Measurements from ENCODE around the gene ANKRD31. TPM values are rescaled to one million over a fixed set of nuclear protein-coding genes. Genes with fewer than 3 reads are reported as not detected.
"Not testable (repeated sequence)": the region's sequence is repeated elsewhere in the genome, so short reads cannot be mapped to it uniquely, and the experiment has no call there.

Gene ANKRD31
- total RNA-seq, 1 donor from 2014 or later: not detected

DNA sequence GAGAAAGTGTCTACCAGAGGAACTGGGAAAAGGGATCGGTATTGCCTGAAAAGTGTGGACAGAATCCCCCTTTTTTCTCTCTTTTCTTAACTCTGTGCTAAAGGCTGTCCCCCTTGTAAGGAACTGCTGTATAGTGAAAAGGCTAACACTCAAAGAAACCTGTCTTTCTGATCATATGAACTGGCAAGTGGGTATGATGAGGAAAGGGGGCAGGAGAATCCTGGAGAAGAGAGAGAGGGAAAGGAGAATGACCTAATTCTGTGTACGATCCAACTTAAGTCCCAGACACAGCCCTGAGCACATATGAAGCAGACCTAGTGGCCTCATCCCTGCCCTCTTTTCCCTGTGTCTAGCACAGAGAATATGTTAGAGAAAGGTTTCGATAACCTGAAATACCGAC lies 967 bp downstream of the ANKRD31 start:
- DNase-seq (ENCODE audit: low read depth in 2 of 2): no peak

DNA sequence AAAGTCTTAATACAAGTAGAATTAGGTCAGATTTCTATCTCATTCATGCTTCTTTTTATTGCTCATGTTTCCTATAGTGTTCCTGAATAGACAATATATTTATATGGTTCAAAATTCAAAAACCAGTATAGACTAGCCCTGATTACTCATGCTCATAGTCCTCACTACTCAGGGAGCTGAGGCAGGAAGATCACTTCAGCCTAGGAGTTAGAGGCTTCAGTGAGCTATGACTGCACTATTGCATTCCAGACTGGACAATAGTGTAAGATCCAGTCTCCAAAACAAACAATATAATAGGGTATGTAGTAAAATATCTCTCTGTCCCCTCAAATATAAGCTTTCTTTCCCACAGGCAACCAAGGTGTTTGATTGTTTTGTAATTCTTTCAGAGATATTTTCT lies 2.4 kb downstream of the ANKRD31 start:
- no peak for DNase-seq (ENCODE audit: low read depth in 2 of 2)

DNA sequence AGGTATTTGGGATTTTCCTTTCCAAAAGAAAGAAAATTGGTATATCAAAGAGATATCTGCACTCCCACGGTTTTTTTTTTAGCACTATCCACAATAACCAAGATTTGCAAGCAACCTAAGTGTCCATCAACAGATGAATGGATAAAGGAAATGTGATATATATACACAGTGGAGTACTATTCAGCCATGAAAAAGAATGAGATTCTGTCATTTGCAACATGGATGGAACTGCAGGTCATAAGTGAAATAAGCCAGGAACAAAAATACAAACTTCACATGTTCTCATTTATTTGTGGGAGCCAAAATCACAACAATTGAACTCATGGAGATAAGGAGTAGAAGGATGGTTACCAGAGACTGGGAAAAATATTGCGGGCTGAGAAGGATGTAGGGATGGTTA lies 9.8 kb downstream of the ANKRD31 start:
- no peak for DNase-seq (ENCODE audit: low read depth in 2 of 2)

DNA sequence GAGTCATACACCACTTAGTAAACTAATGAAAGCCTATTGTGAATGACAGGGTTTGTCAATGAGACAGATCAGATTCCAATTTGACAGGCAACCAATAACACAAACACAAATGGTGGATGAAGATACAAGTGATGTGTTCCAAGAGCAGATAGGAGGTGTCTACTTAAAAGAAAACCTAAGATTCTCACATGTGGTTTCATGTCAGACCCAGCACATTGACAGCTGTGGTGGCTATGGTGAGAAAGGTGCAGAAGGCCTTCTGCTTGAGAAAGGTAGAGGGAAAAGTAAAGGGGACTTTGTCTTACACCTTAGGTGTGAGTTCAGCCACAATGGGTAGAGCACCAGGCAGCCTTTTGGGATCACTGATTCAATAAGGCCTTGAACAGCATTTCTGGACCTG lies 11.2 kb downstream of the ANKRD31 start:
- DNase-seq (ENCODE audit: low read depth in 2 of 2): no peak

DNA sequence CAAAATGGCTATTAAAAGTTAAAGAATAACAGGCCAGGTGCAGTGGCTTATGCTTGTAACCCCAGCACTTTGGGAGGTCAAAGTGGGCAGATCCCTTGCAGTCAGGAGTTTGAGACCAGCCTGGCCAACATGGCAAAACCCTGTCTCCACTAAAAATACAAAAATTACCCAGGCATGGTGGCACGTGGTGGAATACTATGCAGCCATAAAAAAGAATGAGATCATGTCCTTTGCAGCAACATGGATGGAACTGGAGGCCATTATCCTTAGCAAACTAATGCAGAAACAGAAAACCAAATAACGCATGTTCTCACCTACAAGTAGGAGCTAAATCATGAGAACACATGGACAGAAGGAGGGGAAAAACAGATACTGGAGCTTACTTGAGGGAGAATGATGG lies 15.9 kb downstream of the ANKRD31 start:
- not testable (repeated sequence) for DNase-seq (ENCODE audit: low read depth in 2 of 2)

DNA sequence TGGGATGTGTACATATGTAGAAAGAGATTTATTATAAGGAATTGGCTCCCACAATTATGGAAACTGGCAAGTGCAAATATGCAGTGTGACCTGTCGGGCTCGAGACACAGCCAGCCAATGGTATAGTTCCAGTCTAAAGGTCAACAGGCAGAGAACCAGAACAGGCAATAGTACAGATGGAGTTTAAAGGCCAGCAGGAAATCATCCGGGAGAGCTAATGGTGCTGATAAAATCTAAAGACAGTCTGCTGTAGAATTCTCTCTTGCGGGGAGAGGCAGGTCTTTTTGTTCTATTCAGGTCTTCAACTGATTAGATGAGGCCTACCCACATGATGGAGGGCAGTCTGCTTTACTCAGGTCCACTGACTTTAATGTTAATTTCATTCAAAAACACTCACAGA lies 21.8 kb downstream of the ANKRD31 start:
- DNase-seq (ENCODE audit: low read depth in 2 of 2): no peak

DNA sequence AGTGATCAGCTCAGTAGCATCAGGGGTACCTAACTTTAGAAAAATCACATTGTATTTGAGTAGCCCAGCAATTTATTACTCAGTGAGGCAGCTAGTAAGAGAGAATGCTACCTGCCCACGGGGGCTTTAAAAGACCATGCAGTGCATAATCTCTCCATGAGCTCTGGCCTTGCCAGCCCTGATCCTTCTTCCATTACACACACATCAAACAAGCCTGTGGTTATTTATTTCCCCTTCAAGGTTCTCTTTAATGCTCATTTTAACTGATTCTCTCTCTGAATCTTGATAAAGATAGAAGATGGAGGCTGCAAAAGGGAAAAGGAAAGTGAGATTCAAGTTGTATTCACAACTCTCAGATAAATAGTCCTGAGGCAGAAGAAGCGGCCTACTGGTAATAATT lies 22.3 kb downstream of the ANKRD31 start:
- no peak for DNase-seq (ENCODE audit: low read depth in 2 of 2)

DNA sequence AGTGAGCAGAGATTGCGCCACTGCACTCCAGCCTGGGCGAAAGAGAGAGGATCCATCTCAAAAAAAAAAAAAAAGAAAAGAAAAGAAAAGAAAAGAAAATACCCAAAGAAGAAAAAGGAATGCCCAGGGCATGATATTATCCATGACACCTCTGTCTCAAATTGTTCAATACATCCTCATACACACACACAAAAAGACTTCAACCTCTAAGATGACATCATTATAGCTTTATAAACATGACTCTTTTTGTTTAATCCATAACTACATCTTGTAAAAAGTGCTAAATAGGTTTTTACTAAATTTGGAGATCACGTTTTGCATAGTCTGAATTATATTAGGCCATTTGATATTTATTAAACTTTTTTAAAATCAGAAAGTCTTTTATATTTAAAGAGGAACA lies 33.1 kb downstream of the ANKRD31 start:
- no peak for DNase-seq (ENCODE audit: low read depth in 2 of 2)

DNA sequence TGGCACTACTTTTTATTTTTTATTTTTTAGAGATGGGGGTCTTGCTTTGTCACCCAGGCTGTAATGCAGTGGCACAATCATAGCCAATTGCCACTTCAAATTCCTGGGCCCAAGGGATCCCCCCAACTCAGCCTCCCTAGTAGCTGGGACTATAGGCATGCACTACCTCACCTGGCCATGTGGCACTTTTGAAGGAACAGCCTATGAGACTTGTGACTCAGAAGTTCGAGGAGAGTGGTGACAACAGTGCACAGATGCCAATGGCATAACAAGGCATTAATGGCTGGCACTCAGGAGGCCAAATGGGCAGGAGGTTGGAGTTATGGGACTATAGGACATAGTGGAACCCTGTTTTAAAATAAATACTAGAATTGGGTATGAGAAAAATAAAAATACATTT lies 33.7 kb downstream of the ANKRD31 start:
- no peak for DNase-seq (ENCODE audit: low read depth in 2 of 2)

DNA sequence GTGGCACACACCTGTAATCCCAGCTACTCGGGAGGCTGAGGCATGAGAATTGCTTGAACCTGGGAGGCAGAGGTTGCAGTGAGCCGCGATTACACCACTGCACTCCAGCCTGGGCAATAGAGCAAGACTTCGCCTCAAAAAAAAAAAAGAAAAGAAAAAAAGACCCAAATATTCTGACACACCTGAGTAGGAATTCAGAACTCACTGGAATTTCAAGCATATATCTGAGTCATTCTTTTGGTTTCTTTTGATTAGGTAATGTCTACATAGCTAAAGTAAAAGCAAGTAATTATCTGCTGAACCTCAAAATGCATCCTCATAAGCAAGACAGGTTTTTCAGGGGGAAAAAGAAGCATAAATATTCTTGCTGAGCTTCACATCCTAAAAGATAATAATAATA lies 35.9 kb downstream of the ANKRD31 start:
- DNase-seq (ENCODE audit: low read depth in 2 of 2): no peak

DNA sequence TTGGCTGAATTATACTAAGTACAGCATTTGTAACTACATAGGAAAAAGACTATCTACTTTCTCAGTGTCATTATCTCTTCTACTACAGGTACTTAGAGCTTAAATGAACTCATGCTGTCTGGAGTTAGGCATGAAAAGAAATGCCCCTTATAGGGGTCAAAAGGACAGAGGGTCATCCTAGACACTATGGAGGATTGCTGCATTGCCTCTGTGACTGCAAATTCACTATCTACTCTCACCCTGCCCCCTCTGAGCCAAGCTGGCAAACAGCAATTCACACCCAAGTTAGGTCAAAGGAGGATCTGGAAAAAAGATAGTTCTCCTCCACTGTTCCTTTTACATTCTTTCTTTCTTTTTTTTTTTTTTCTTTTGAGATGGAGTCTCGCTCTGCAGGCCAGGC lies 36.7 kb downstream of the ANKRD31 start:
- no peak for DNase-seq (ENCODE audit: low read depth in 2 of 2)

DNA sequence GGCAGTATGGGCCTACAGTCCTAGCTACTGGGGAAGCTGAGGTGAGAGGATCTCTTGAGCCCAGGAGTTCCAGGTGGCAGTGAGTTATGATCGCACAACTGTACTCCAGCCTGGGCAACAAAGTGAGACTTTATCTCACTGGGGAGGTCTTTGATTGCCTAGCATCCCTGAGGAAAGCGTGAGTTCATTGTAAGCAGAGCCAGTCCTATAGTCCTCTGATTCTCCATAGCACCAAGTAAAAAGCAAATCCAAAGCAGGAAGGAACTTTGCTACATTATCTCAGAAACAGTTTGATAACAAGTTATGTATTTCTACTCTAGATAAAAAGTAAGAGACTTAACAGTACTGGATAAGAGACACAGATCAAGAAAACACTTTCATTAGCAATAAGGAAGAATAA lies 37.6 kb downstream of the ANKRD31 start:
- DNase-seq (ENCODE audit: low read depth in 2 of 2): no peak

DNA sequence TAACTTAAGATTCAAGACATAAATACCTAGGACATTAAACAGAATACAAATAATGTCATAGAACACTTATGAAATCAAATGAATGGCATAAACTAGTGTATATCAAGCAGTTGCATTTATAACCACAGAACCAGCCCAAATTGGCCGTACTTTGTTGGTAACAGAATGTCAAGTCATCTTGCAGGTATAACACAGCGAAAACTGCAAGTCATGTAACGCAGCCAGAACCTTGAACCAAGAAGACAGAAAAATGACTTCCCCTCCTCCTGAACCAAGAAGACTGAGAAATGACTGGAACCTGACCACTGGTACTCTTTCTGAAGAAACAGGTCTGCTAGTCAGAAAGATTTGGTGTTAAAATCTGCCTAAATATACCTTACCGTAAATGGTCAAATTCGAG lies 38.9 kb downstream of the ANKRD31 start:
- no peak for DNase-seq (ENCODE audit: low read depth in 2 of 2)

DNA sequence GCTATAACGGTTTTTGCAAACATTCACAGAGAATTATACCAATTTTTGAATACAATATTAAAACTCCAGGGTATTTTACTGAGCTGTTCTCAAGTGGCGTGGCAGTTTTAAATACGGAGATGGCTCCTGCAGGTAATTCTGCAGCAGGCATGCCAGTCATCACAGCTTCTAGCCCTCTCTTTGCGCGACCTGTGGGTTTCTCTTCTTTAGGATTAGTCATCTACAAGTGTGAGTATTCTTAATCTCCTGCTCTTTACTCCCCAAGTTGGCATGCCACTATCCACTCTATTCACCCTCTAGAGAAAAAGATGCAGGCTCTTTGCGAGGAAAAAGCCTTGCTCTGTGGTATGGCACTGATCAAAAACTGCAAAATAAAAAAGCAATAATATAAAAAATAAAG lies 43.9 kb downstream of the ANKRD31 start:
- no peak for DNase-seq (ENCODE audit: low read depth in 2 of 2)

DNA sequence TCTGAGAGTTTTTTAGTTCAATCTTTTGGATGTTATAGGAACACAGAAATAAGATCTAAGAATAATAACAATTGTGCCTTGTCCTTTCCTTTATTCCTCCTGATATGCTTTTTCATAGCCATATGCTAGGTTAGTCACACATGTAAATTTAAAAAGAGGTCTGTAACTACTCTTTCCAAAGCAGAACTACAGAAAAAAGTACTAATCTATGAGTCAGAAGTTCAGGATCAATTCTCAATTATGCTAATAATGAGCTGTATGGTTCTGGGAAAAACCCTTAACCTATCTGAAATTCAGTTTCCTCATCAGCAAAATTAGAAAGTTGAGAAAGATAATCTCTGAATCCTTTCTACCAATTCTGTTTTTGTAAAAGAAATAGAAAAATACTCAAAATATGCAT lies 44.4 kb downstream of the ANKRD31 start:
- DNase-seq (ENCODE audit: low read depth in 2 of 2): no peak

DNA sequence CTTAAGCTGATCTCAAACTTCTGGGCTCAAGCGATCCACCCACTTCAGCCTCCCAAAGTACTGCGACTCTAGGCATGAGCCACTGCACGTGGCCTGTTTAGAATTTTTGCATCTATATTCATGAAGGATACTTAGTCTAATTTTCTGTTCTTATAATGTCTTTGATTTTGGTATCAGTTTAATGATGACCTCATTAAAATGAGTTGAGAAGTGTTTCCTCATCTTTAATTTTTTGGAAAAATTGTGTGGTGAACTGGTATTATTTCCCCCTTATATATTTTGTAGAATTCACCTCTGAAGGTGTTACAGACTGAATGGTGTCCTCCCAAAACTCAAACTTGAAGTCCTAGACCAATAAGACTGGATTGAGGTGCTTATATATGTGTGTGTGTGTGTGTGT lies 46.5 kb downstream of the ANKRD31 start:
- DNase-seq (ENCODE audit: low read depth in 2 of 2): no peak

DNA sequence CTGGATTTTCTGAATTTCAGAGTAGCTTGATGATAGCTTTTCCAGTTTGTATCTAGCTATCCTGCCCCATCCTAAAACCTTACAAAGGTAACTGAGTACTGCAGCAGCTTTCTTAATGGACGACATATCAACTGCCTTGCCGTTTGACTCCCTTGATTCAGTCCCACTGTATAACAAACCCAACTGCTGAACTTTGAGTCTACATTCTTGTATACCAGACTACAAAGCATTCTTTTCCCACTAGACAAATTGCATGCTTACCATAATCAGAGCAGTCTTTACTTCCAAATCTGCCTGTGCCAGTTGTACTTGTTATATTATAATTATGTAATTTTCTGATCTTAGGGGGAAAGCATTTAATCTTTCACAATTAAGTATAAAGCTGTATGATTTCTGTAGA lies 47.3 kb downstream of the ANKRD31 start:
- no peak for DNase-seq (ENCODE audit: low read depth in 2 of 2)

DNA sequence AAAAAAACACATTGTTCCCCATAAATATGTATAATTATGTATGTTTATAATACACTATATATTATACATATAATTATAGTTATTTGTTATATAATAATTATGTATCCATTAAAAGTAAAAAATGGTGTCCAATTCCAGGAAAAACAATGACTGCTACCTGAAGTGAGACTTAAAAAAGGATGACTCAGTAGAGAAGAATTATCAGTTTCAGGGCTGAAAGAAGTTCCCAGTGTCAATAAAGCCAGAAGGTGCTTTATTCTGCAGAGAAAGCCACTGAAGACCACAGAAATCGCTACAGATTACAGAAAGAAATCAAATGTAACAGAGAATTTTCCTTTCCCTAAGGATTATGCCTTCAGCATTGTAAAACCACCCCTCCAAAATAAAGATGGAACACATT lies 50.9 kb downstream of the ANKRD31 start:
- DNase-seq (ENCODE audit: low read depth in 2 of 2): no peak

DNA sequence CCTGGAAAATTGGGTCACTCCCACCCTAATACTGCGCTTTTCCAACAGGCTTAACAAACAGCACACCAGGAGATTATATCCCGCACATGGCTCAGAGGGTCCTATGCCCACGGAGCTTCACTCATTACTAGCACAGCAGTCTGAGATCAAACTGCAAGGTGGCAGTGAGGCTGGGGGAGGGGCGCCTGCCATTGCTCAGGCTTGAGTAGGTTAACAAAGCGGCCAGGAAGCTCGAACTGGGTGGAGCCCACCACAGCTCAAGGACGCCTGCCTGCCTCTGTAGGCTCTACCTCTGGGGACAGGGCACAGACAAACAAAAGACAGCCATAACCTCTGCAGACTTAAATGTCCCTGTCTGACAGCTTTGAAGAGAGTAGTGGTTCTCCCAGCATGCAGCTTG lies 60.7 kb downstream of the ANKRD31 start:
- DNase-seq (ENCODE audit: low read depth in 2 of 2): not testable (repeated sequence)

DNA sequence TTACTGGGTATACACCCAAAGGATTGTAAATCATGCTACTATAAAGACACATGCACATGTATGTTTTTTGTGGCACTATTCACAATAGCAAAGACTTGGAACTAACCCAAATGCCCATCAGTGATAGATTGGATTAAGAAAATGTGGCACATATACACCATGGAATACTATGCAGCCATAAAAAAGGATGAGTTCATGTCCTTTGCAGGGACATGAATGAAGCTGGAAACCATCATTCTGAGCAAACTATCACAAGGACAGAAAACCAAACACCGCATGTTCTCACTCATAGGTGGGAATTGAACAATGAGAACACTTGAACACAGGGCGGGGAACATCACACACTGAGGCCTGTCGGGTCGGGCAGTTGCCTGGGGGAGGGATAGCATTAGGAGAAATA lies 61.8 kb downstream of the ANKRD31 start:
- not testable (repeated sequence) for DNase-seq (ENCODE audit: low read depth in 2 of 2)

DNA sequence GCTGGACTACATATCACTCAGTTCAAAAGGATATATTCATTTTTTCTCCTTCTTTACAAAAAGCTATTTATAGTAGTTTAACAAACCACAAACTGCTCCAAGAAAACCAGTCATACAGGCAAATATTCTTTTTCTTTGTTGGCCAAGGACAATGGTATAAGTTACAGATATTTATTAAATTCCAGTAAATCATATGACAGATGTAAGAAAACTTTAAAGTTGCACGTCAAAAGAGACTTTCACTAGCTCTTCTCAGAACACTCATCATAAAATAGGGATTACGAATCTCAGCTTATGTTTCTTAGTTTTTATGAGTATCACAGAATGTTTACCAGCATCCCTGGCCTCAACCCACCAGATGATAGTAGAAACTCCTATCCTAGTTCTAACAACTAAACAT lies 67.2 kb downstream of the ANKRD31 start:
- no peak for DNase-seq (ENCODE audit: low read depth in 2 of 2)

DNA sequence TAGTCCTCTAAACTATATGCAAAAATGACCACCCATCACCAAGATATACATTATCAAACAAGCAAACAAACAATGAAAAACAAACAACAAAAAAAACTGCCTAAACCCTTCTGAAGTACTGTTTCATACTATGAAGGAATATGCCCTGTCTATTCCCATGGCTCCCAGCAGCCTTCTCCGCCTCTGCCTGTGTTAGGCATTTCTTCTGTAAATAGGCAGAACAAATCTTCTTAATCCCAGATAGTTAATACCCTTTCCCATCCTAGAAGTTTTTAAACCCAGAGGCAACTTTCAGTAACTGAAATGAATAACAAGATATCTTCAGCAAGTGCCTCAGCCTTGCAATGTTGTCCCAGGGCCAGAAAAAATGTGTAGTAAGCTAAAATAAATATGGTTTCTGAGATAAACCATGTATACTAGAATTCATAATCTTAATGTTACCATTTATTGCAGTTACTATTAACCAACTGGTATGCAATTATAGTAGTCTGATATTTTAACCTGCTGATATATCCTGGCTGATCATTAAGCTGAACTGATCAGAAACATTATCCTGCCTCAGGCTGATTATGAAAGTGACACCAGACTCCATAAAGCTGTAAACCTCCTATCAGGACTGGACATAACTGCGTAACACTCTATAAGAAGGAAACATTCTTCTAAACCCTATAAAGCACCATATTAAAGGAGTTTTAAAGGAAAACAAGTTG lies 68.5 kb downstream of the ANKRD31 start:
- no peak for DNase-seq (ENCODE audit: low read depth in 2 of 2)

DNA sequence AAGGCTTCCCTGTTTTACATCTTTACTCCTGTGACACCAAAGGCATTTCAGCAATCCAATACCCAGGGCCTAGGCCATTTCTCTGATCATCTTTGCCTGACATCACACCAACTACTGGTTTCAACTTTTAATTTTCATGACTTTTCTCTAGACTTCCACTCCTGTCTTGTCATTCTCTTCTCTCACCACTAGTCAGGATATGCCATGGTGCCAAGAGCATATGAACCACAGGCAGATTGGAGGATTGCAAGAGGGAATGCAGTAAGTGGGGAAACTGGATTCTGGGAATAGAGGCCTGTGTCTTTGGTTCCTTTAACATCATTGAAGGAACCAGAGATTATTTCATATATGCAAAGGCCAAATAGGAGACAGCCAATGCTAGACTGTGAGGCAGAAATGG lies 69.3 kb downstream of the ANKRD31 start:
- DNase-seq (ENCODE audit: low read depth in 2 of 2): no peak

DNA sequence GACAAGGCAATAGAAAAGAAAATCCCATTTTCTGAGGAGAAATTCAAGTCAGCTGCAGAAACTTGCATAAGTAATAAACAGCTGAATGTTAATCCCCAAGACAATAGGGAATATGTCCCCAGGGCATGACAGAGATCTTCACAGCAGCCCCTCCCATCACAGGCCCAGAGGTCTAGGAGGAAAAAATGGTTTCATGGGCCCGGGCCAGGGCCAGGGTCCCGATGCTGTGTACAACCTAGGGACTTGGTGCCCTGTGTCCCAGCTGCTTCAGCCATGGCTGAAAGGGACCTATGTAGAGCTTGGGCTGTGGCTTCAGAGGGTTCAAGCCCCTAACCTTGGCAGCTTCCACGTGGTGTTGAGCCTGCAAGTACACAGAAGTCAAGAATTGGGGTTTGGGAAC lies 75.2 kb downstream of the ANKRD31 start:
- not testable (repeated sequence) for DNase-seq (ENCODE audit: low read depth in 2 of 2)

Measured in lung microvascular endothelial cell (primary cell).